Vagina (tissue), 2 donors: ENCODE measurements around the gene JAKMIP1.

Experiments used
- POLR2A ChIP-seq, 2 donors: fragments of 450-650 bp; IDR thresholded peaks; one replicate each; pipeline ENCODE4 v1.6.1; 2017; ENCODE audit warnings: antibody characterized with exemption in 2 of 2, mild to moderate bottlenecking in 2 of 2, moderate library complexity in 2 of 2
- POLR2AphosphoS5 ChIP-seq, 2 donors: sonication (generic); formaldehyde crosslinking; IDR thresholded peaks; one replicate each; pipeline ENCODE4 v1.9.0; 2017; ENCODE audit warnings: antibody characterized with exemption in 2 of 2, mild to moderate bottlenecking in 2 of 2, low read depth in 1 of 2; ENCODE audit not compliant: insufficient read depth in 1 of 2

DNA sequence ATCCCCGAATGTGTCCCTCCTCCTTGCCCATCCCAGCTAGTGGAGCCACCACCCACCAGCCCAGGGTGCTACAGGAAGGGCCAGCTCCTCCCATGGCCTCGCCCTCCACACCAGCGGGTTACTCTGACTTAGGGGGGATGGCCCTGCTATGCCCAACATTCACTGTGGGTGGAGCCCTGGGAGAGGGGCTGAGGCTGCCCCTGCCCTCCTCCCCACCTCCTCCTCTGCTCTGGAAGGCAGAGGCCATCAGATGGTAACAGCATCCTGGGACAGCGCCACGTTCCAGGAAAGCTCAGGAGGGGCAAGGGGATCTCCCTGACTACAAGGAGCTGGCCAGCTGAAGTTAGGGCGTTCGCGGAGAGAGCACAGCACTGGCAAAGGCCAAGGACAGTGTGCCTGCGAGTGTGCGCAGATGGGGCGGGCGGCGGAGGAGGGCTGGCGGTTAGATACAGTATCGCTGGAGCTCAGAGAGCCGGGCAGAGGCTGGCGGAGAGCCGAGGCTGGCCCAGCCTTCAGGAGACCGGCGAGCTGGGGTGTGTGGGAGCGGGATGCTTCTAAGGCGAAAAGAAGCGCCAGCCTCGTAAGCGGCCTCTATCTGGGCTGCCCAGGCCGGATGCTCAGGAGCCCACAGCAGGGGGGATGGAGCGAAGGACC lies 1.5 kb downstream of the JAKMIP1 start:
- TF ChIP-seq POLR2A (IDR thresholded peaks at IDR 0.05), result no peak
- TF ChIP-seq POLR2AphosphoS5 (IDR thresholded peaks at IDR 0.05; ENCODE audit: insufficient read depth in 1 of 2, low read depth in 1 of 2), result no peak
